Panc1 (cell line): Measurements from ENCODE around the gene TREML4. TPM values are rescaled to one million over a fixed set of nuclear protein-coding genes. Genes with fewer than 3 reads are reported as not detected.
"Not testable (repeated sequence)": the region's sequence is repeated elsewhere in the genome, so short reads cannot be mapped to it uniquely, and the experiment has no call there.

ENCODE experiments used
- ATAC-seq: fragments of 200-7000 bp; cut with Tn5 transposase; 2 replicates; pipeline ENCODE4 v1.9.1; 2020; ENCODE audit warnings: mild to moderate bottlenecking, moderate library complexity
- BruUV-seq: library from RNA; stranded (reverse); fragments of 400-500 nt; replicated peaks from 2 replicates; lab custom pipeline; 2021; lab: Mats Ljungman, UMichigan
- CTCF ChIA-PET: fragments of 300-600 bp; sonication (Branson Sonifier 250); formaldehyde crosslinking; loops from one replicate; lab custom pipeline; 2022; ENCODE audit warnings: antibody characterized with exemption; lab: Charles Lee
- POLR2A ChIA-PET: fragments of 300-600 bp; sonication (Branson Sonifier 250); formaldehyde crosslinking; loops from one replicate; lab custom pipeline; 2022; ENCODE audit warnings: antibody characterized with exemption; lab: Charles Lee
- DNase-seq: peaks from one replicate; pipeline ENCODE4 v3.0.0-alpha.2; 2010; ENCODE audit warnings: low read depth, low spot score
- H3K27ac ChIP-seq: 2 replicates; pipeline ENCODE4 v1.5.1; 2011; ENCODE audit warnings: mild to moderate bottlenecking, low read length, inconsistent platforms
- H3K27me3 ChIP-seq: fragments of 200-500 bp; sonication (Bioruptor generic); 2 replicates; pipeline ENCODE4 v1.6.0; 2014; ENCODE audit warnings: low read length, inconsistent platforms; ENCODE audit not compliant: control insufficient read depth, insufficient read depth
- H3K36me3 ChIP-seq: fragments of 200-500 bp; sonication (Bioruptor generic); 2 replicates; pipeline ENCODE4 v1.5.1; 2014; ENCODE audit warnings: inconsistent platforms, mild to moderate bottlenecking, low read length, moderate library complexity; ENCODE audit not compliant: control insufficient read depth, insufficient read depth
- H3K4me1 ChIP-seq: 2 replicates; pipeline ENCODE4 v1.5.1; 2011; ENCODE audit warnings: inconsistent platforms, mild to moderate bottlenecking, low read length, moderate library complexity; ENCODE audit not compliant: control insufficient read depth, insufficient read depth
- H3K4me3 ChIP-seq, 2 experiments: 2 replicates each; pipeline ENCODE4 v1.5.1; 2011 to 2012; ENCODE audit warnings: low read depth in 2 of 2, low read length in 2 of 2, mild to moderate bottlenecking in 2 of 2, inconsistent platforms in 1 of 2, moderate library complexity in 1 of 2
- H3K9me3 ChIP-seq: fragments of 200-500 bp; sonication (Bioruptor generic); 2 replicates; pipeline ENCODE4 v1.5.1; 2014; ENCODE audit warnings: low read depth, mild to moderate bottlenecking, inconsistent platforms, low read length, moderate library complexity; ENCODE audit not compliant: control insufficient read depth, insufficient read depth
- POLR2AphosphoS5 ChIP-seq: IDR thresholded peaks from 2 replicates; pipeline ENCODE4 v1.6.1; 2012; ENCODE audit warnings: mild to moderate bottlenecking, low read depth, low read length, moderate library complexity
- SIN3A ChIP-seq: IDR thresholded peaks from 2 replicates; pipeline ENCODE4 v1.6.1; 2012; ENCODE audit warnings: low read depth, mild to moderate bottlenecking, low read length, moderate library complexity, borderline replicate concordance; ENCODE audit not compliant: insufficient read depth
- TCF7L2 ChIP-seq: IDR thresholded peaks from 2 replicates; pipeline ENCODE4 v1.6.1; 2011; ENCODE audit warnings: mild to moderate bottlenecking, low read depth, low read length, inconsistent platforms
- in situ Hi-C: cut with HindIII; loops from 2 replicates; pipeline ENCODE4 v1.10.0; 2016; ENCODE audit warnings: low sequenced_read_pairs, low pct_unique_long_range_greater_than_20kb
- intact Hi-C: fragments of 100-400 bp; cut with micrococcal nuclease; formaldehyde crosslinking; loops from one replicate; pipeline ENCODE4 v1.10.0; 2022; ENCODE audit not compliant: unreplicated experiment
- total RNA-seq: library from RNA; stranded (reverse); gene quantifications from one replicate; pipeline ENCODE4 v1.2.1, GENCODE V29; 2021; ENCODE audit not compliant: unreplicated experiment
- TF ChIP-seq, protein P1 (sequence below), 2 experiments: IDR thresholded peaks; 2 replicates each; pipeline ENCODE4 v1.6.1; 2011 to 2012; ENCODE audit warnings: low read depth in 2 of 2, control low read depth in 1 of 2, low read length in 1 of 2, mild to moderate bottlenecking in 1 of 2, moderate library complexity in 1 of 2; ENCODE audit not compliant: insufficient read depth in 1 of 2
- TF ChIP-seq, protein P2 (sequence below): fragments of 450-650 bp; IDR thresholded peaks from 2 replicates; pipeline ENCODE4 v1.5.1; 2017; ENCODE audit warnings: mild to moderate bottlenecking

The TREML4 gene
- total RNA-seq, 1 experiment from 2014 or later: not detected

- POLR2A ChIA-PET: no interaction called here
- ATAC-seq (no peak), DNase-seq (no peak)
- Histone ChIP-seq H3K27ac (no peak overlapping the region), H3K4me3 (no peak overlapping the region), H3K36me3 (no peaks in the 10 kb centered on the region; the same call in 1 of the 2 replicates), H3K4me1 (no peaks in the 10 kb centered on the region), H3K9me3 (peaks cover 4% of the 10 kb centered on the region; the same call in 1 of the 2 replicates), H3K27me3 (no peaks in the 10 kb centered on the region; the same call in 1 of the 2 replicates)
- intact Hi-C loops: loop anchor here (10.0 kb wide), 1 partner anchor 93 kb away; no protein-coding TSS in a partner anchor
- BruUV-seq: no TSS peak
- CTCF ChIA-PET: no interaction called here
- TF ChIP-seq, protein P1, sequence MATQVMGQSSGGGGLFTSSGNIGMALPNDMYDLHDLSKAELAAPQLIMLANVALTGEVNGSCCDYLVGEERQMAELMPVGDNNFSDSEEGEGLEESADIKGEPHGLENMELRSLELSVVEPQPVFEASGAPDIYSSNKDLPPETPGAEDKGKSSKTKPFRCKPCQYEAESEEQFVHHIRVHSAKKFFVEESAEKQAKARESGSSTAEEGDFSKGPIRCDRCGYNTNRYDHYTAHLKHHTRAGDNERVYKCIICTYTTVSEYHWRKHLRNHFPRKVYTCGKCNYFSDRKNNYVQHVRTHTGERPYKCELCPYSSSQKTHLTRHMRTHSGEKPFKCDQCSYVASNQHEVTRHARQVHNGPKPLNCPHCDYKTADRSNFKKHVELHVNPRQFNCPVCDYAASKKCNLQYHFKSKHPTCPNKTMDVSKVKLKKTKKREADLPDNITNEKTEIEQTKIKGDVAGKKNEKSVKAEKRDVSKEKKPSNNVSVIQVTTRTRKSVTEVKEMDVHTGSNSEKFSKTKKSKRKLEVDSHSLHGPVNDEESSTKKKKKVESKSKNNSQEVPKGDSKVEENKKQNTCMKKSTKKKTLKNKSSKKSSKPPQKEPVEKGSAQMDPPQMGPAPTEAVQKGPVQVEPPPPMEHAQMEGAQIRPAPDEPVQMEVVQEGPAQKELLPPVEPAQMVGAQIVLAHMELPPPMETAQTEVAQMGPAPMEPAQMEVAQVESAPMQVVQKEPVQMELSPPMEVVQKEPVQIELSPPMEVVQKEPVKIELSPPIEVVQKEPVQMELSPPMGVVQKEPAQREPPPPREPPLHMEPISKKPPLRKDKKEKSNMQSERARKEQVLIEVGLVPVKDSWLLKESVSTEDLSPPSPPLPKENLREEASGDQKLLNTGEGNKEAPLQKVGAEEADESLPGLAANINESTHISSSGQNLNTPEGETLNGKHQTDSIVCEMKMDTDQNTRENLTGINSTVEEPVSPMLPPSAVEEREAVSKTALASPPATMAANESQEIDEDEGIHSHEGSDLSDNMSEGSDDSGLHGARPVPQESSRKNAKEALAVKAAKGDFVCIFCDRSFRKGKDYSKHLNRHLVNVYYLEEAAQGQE (IDR thresholded peaks at IDR 0.05; ENCODE audit: insufficient read depth in 1 of 2, low read depth in 2 of 2, low read length in 1 of 2): no peak
- TF ChIP-seq TCF7L2: no peak
- no peak for TF ChIP-seq POLR2AphosphoS5
- TF ChIP-seq SIN3A: no peak
- TF ChIP-seq, protein P2, sequence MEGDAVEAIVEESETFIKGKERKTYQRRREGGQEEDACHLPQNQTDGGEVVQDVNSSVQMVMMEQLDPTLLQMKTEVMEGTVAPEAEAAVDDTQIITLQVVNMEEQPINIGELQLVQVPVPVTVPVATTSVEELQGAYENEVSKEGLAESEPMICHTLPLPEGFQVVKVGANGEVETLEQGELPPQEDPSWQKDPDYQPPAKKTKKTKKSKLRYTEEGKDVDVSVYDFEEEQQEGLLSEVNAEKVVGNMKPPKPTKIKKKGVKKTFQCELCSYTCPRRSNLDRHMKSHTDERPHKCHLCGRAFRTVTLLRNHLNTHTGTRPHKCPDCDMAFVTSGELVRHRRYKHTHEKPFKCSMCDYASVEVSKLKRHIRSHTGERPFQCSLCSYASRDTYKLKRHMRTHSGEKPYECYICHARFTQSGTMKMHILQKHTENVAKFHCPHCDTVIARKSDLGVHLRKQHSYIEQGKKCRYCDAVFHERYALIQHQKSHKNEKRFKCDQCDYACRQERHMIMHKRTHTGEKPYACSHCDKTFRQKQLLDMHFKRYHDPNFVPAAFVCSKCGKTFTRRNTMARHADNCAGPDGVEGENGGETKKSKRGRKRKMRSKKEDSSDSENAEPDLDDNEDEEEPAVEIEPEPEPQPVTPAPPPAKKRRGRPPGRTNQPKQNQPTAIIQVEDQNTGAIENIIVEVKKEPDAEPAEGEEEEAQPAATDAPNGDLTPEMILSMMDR: no peak
- in situ Hi-C loops: no loop called here
Measured at GRCh38 chr6:41187924-41188886, 39.9 kb upstream of the TREML4 start.

DNA sequence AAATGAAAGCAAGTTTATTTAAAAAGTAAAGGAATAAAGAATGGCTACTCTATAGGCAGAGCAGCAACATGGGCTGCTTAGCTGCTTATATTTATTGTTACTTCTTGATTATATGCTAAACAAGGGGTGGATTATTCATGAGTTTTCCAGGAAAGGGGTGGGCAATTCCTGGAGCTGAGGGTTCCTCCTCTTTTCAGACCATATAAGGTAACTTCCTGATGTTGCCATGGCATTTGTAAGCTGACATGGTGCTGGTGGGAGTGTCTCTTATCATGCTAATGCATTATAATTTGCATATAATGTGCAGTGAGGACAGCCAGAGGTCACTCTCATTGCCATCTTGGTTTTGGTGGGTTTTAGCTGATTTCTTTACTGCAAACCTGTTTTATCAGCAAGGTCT, 39.1 kb upstream of the TREML4 start:
- H3K27ac ChIP-seq, H3K36me3 ChIP-seq, H3K4me1 ChIP-seq, in situ Hi-C loops, POLR2A ChIA-PET, CTCF ChIA-PET, ATAC-seq, H3K9me3 ChIP-seq, BruUV-seq, DNase-seq, H3K27me3 ChIP-seq, H3K4me3 ChIP-seq: not testable (repeated sequence)
- intact Hi-C loops: loop anchor here (10.0 kb wide), 1 partner anchor 94 kb away; no protein-coding TSS in a partner anchor
